OCI-LY1 (cell line): ENCODE data around the gene DPP3.

Experiments used
- CTCF ChIP-seq: fragments of 200-600 bp; sonication (generic), shearing (Covaris generic); IDR thresholded peaks from 2 replicates; pipeline ENCODE4 v1.5.1; 2017; ENCODE audit warnings: mild to moderate bottlenecking, antibody characterized with exemption, low read length, moderate library complexity, mixed read lengths
- EZH2 ChIP-seq: fragments of 200-600 bp; sonication (generic), shearing (Covaris generic); IDR thresholded peaks from 2 replicates; pipeline ENCODE4 v1.8.0; 2017; ENCODE audit warnings: borderline replicate concordance, mixed run types, mild to moderate bottlenecking, antibody characterized with exemption, low read length, moderate library complexity, mixed read lengths

GRCh38 chr11:66454828-66455227 lies 25.4 kb upstream of the DPP3 start:
- TF ChIP-seq CTCF, result no peak
- no peak for TF ChIP-seq EZH2
